Measurements from ENCODE around the gene FBN1. TPM values are rescaled to one million over a fixed set of nuclear protein-coding genes. Genes with fewer than 3 reads are reported as not detected.
A peak's percentile ranks its signal among the peaks of the same experiment; 100 is the strongest.

The FBN1 gene
- total RNA-seq, 1 donor = 1,556 TPM

GRCh38 chr15:48572823-48573222 is 72.7 kb downstream of the FBN1 start:
- no peak for TF ChIP-seq CTCF (IDR thresholded peaks at IDR 0.05; ENCODE audit: extremely low read depth, low read depth, low read length)
- Histone ChIP-seq H3K79me2 (ENCODE audit: insufficient read depth, low read length) (peaks cover 90% of the 10 kb centered on the region), H4K20me1 (ENCODE audit: insufficient read depth, low read length) (peaks cover 7% of the 10 kb centered on the region), H3K27ac (ENCODE audit: low read depth, low read length) (no peak overlapping the region), H3K4me3 (ENCODE audit: insufficient read depth, low read length) (no peak overlapping the region), H3K36me3 (ENCODE audit: insufficient read depth, low read length) (peaks cover 61% of the 10 kb centered on the region), H2AFZ (ENCODE audit: low read length) (no peak overlapping the region), H3K27me3 (ENCODE audit: insufficient read depth, low read length) (no peaks in the 10 kb centered on the region), H3K4me1 (ENCODE audit: insufficient read depth, low read length) (peaks cover 15% of the 10 kb centered on the region), H3K4me2 (ENCODE audit: insufficient read depth, low read length) (no peak overlapping the region), H3K9me3 (ENCODE audit: low read depth, low read length) (no peaks in the 10 kb centered on the region)
- DNase-seq (ENCODE audit: insufficient read length, low spot score, missing footprints) = no peak

- no peaks in the 10 kb centered on the region for H3K27me3 ChIP-seq (ENCODE audit: insufficient read depth, low read length)
- peaks cover 55% of the 10 kb centered on the region for H3K36me3 ChIP-seq (ENCODE audit: insufficient read depth, low read length)
- H3K27ac ChIP-seq (ENCODE audit: low read depth, low read length) = no peak overlapping the region
- H3K4me3 ChIP-seq (ENCODE audit: insufficient read depth, low read length) = no peak overlapping the region
- TF ChIP-seq CTCF (IDR thresholded peaks at IDR 0.05; ENCODE audit: extremely low read depth, low read depth, low read length) = no peak
- peaks cover 9% of the 10 kb centered on the region for H4K20me1 ChIP-seq (ENCODE audit: insufficient read depth, low read length)
- H3K4me2 ChIP-seq (ENCODE audit: insufficient read depth, low read length) = no peak overlapping the region
- no peak for DNase-seq (ENCODE audit: insufficient read length, low spot score, missing footprints)
- H2AFZ ChIP-seq (ENCODE audit: low read length) = no peak overlapping the region
- no peaks in the 10 kb centered on the region for H3K9me3 ChIP-seq (ENCODE audit: low read depth, low read length)
- H3K79me2 ChIP-seq (ENCODE audit: insufficient read depth, low read length) = peaks cover 88% of the 10 kb centered on the region
- H3K4me1 ChIP-seq (ENCODE audit: insufficient read depth, low read length) = peaks cover 18% of the 10 kb centered on the region
These were observed 74.0 kb downstream of the FBN1 start for GRCh38 chr15:48571510-48571909.

GRCh38 chr15:48570822-48571221 is 74.7 kb downstream of the FBN1 start:
- Histone ChIP-seq H3K79me2 (ENCODE audit: insufficient read depth, low read length) (peaks cover 82% of the 10 kb centered on the region), H3K27ac (ENCODE audit: low read depth, low read length) (peak overlapping the region; percentile 43), H3K4me1 (ENCODE audit: insufficient read depth, low read length) (peaks cover 24% of the 10 kb centered on the region), H3K36me3 (ENCODE audit: insufficient read depth, low read length) (peaks cover 49% of the 10 kb centered on the region), H3K4me2 (ENCODE audit: insufficient read depth, low read length) (no peak overlapping the region), H3K9me3 (ENCODE audit: low read depth, low read length) (no peaks in the 10 kb centered on the region), H3K27me3 (ENCODE audit: insufficient read depth, low read length) (no peaks in the 10 kb centered on the region), H2AFZ (ENCODE audit: low read length) (no peak overlapping the region), H3K4me3 (ENCODE audit: insufficient read depth, low read length) (no peak overlapping the region), H4K20me1 (ENCODE audit: insufficient read depth, low read length) (peaks cover 9% of the 10 kb centered on the region)
- no peak for DNase-seq (ENCODE audit: insufficient read length, low spot score, missing footprints)
- no peak for TF ChIP-seq CTCF (IDR thresholded peaks at IDR 0.05; ENCODE audit: extremely low read depth, low read depth, low read length)

- Histone ChIP-seq H3K36me3 (ENCODE audit: insufficient read depth, low read length) (peaks cover 40% of the 10 kb centered on the region), H3K27ac (ENCODE audit: low read depth, low read length) (peak overlapping the region; percentile 95), H4K20me1 (ENCODE audit: insufficient read depth, low read length) (peaks cover 11% of the 10 kb centered on the region), H3K4me2 (ENCODE audit: insufficient read depth, low read length) (no peak overlapping the region), H3K9me3 (ENCODE audit: low read depth, low read length) (no peaks in the 10 kb centered on the region), H3K27me3 (ENCODE audit: insufficient read depth, low read length) (no peaks in the 10 kb centered on the region), H3K79me2 (ENCODE audit: insufficient read depth, low read length) (peaks cover 82% of the 10 kb centered on the region), H3K4me3 (ENCODE audit: insufficient read depth, low read length) (no peak overlapping the region), H2AFZ (ENCODE audit: low read length) (no peak overlapping the region), H3K4me1 (ENCODE audit: insufficient read depth, low read length) (peaks cover 35% of the 10 kb centered on the region)
- no peak for DNase-seq (ENCODE audit: insufficient read length, low spot score, missing footprints)
- no peak for TF ChIP-seq CTCF (IDR thresholded peaks at IDR 0.05; ENCODE audit: extremely low read depth, low read depth, low read length)
These were observed 75.8 kb downstream of the FBN1 start for GRCh38 chr15:48569591-48570302.
